Liver (tissue), 9 donors: ENCODE measurements around the gene EMD. TPM values are rescaled to one million over a fixed set of nuclear protein-coding genes. Genes with fewer than 3 reads are reported as not detected.

ENCODE experiments used
- DNase-seq: peaks from one replicate; pipeline ENCODE4 v3.0.0-alpha.2; 2017; ENCODE audit warnings: low spot score
- H3K27ac ChIP-seq, 2 donors: one replicate each; pipeline ENCODE4 v1.7.0; 2013; ENCODE audit warnings: inconsistent platforms in 2 of 2, low read length in 2 of 2, control low read depth in 1 of 2, low read depth in 1 of 2, mild to moderate bottlenecking in 1 of 2
- H3K27me3 ChIP-seq, 4 donors: one replicate each; pipeline versions ENCODE4 v1.6.1 to v1.7.0; 2013; ENCODE audit warnings: low read length in 3 of 4, inconsistent platforms in 1 of 4, mild to moderate bottlenecking in 1 of 4, moderate library complexity in 1 of 4; ENCODE audit not compliant: control insufficient read depth in 4 of 4, insufficient read depth in 4 of 4
- H3K36me3 ChIP-seq, 4 donors: one replicate each; pipeline versions ENCODE4 v1.6.1 to v1.7.0; 2013; ENCODE audit warnings: low read length in 3 of 4, mild to moderate bottlenecking in 3 of 4, low read depth in 1 of 4, moderate library complexity in 1 of 4; ENCODE audit not compliant: control insufficient read depth in 4 of 4, insufficient read depth in 3 of 4
- H3K4me1 ChIP-seq, 4 donors: one replicate each; pipeline versions ENCODE4 v1.6.1 to v1.7.0; 2013; ENCODE audit warnings: low read length in 3 of 4, mild to moderate bottlenecking in 3 of 4, moderate library complexity in 1 of 4; ENCODE audit not compliant: control insufficient read depth in 4 of 4, insufficient read depth in 4 of 4
- H3K4me3 ChIP-seq, 3 donors: one replicate each; pipeline versions ENCODE4 v1.6.1 to v1.7.0; 2013; ENCODE audit warnings: low read length in 3 of 3, control low read depth in 1 of 3, low read depth in 1 of 3, mild to moderate bottlenecking in 1 of 3
- H3K9ac ChIP-seq, 2 donors: one replicate each; pipeline ENCODE4 v1.7.0; 2013; ENCODE audit warnings: low read length in 2 of 2, mild to moderate bottlenecking in 2 of 2, moderate library complexity in 2 of 2, control low read depth in 1 of 2, low read depth in 1 of 2
- H3K9me3 ChIP-seq, 4 donors: one replicate each; pipeline versions ENCODE4 v1.6.1 to v1.7.0; 2013; ENCODE audit warnings: low read length in 3 of 4; ENCODE audit not compliant: control insufficient read depth in 4 of 4
- ATF3 ChIP-seq: IDR thresholded peaks from 2 replicates; pipeline ENCODE4 v1.6.1; 2016; ENCODE audit warnings: antibody characterized with exemption
- EGR1 ChIP-seq, 2 donors: IDR thresholded peaks; 2 replicates each; pipeline ENCODE4 v1.6.1; 2016 to 2018; ENCODE audit warnings: antibody characterized with exemption in 2 of 2, low read depth in 2 of 2
- FOXA1 ChIP-seq: IDR thresholded peaks from 2 replicates; pipeline ENCODE4 v1.6.1; 2016; ENCODE audit warnings: antibody characterized with exemption
- FOXA2 ChIP-seq: IDR thresholded peaks from 2 replicates; pipeline ENCODE4 v1.6.1; 2016; ENCODE audit warnings: antibody characterized with exemption
- GABPA ChIP-seq, 2 donors: IDR thresholded peaks in 1 of 2; conservative IDR thresholded peaks in 1 of 2; 2 replicates each; pipeline ENCODE4 v1.6.1; 2016; ENCODE audit warnings: antibody characterized with exemption in 2 of 2, mild to moderate bottlenecking in 1 of 2, moderate library complexity in 1 of 2
- HNF4A ChIP-seq, 2 donors: conservative IDR thresholded peaks; 2 replicates each; pipeline ENCODE4 v1.6.1; 2016; ENCODE audit warnings: antibody characterized with exemption in 2 of 2, mild to moderate bottlenecking in 2 of 2
- MAX ChIP-seq: IDR thresholded peaks from 2 replicates; pipeline ENCODE4 v1.6.1; 2016; ENCODE audit warnings: antibody characterized with exemption
- RAD21 ChIP-seq, 2 donors: IDR thresholded peaks; 2 replicates each; pipeline ENCODE4 v1.6.1; 2016; ENCODE audit warnings: antibody characterized with exemption in 2 of 2, mild to moderate bottlenecking in 2 of 2
- SP1 ChIP-seq: IDR thresholded peaks from 2 replicates; pipeline ENCODE4 v1.6.1; 2018; ENCODE audit warnings: antibody characterized with exemption, mild to moderate bottlenecking
- TAF1 ChIP-seq: conservative IDR thresholded peaks from 2 replicates; pipeline ENCODE4 v1.6.1; 2016; ENCODE audit warnings: antibody characterized with exemption, mild to moderate bottlenecking
- YY1 ChIP-seq: IDR thresholded peaks from 2 replicates; pipeline ENCODE4 v1.6.1; 2016; ENCODE audit warnings: antibody characterized with exemption, mild to moderate bottlenecking
- WGBS: extraction: QIAGEN DNeasy Blood & Tissue Kit; methylation state at CpG from one replicate; pipeline ENCODE4 v1.1.7; 2013; 5-methylcytosine and 5-hydroxymethylcytosine counted together
- polyA plus RNA-seq, 2 donors: library from polyadenylated mRNA; stranded (reverse) in 1 of 2; unstranded in 1 of 2; fragments of 200-250 nt in 1 of 2; fragments of >200 nt in 1 of 2; fragmentation: Nextera tagmentation in 1 of 2; extraction: Ambion mirVana in 1 of 2; gene quantifications; one replicate each; pipeline versions ENCODE4 v1.2.1 to v1.2.3, GENCODE V29; 2013 to 2015
- total RNA-seq, 2 donors: library from RNA; depleted of rRNA; stranded (reverse); fragments of >200 nt; gene quantifications; one replicate each; pipeline ENCODE4 v1.2.3, GENCODE V29; 2014
- TF ChIP-seq, protein P1 (sequence below): IDR thresholded peaks from 2 replicates; pipeline ENCODE4 v1.6.1; 2016; ENCODE audit warnings: antibody characterized with exemption, mild to moderate bottlenecking
- donor health status: healthy.
- donor health status: healthy.
- donor health status: healthy.
- donor health status: healthy.
- donor health status: healthy.

The EMD gene
- total and polyA plus RNA-seq, 4 donors = 11.6 to 38.0 (median 17.0) TPM

DNA sequence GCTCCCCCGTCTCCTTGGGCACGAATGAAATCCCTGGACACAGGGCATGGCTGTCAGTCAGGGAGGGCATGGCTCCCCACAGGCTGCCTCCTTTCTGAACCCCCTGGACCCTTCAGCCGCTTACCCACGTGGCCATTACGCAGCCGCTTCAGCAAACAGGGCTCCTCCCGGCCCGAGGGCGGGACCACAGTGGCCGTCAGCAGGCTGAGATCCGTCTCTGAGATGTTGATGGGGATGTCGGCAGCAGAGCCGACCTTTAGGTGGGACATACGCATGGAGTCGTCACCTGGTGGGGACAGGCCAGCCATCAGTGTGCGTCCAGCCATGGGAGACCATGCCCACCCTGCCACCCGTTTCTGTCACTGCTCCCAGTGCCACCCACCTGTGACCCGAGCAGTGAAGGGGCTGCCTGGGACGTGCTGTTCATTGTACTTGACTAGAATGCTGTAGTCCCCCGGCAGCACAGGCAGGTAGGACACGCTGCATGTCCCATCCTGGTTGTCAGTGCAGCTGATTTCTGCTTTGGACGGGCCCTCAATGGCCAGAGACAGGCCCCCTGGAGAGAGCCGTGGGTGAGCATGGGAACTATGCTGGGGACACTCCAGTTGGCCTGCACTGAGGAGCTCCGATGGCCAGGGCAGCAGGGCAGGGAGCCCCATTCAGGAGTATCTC is 25.8 kb upstream of the EMD start:
- Histone ChIP-seq H3K27ac (no peak overlapping the region), H3K27me3 (no peaks in the 10 kb centered on the region), H3K9ac (no peak overlapping the region), H3K9me3 (no peaks in the 10 kb centered on the region), H3K4me1 (peaks cover 2 to 26% (median 8%) of the 10 kb centered on the region in 4 donors), H3K36me3 (peaks cover 0 to 6% (median 5%) of the 10 kb centered on the region in 4 donors), H3K4me3 (no peak overlapping the region)
- no peak for TF ChIP-seq MAX
- no peak for TF ChIP-seq FOXA2
- TF ChIP-seq YY1 = no peak
- no peak for TF ChIP-seq TAF1
- no peak for TF ChIP-seq EGR1 (IDR thresholded peaks at IDR 0.05; ENCODE audit: low read depth in 2 of 2)
- no peak for TF ChIP-seq GABPA (IDR thresholded peaks at IDR 0.05 in 1 of 2, conservative IDR thresholded peaks at IDR 0.05 in 1 of 2)
- no peak for TF ChIP-seq SP1
- no peak for TF ChIP-seq ATF3
- no peak for TF ChIP-seq RAD21 (IDR thresholded peaks at IDR 0.05)
- TF ChIP-seq, protein P1, sequence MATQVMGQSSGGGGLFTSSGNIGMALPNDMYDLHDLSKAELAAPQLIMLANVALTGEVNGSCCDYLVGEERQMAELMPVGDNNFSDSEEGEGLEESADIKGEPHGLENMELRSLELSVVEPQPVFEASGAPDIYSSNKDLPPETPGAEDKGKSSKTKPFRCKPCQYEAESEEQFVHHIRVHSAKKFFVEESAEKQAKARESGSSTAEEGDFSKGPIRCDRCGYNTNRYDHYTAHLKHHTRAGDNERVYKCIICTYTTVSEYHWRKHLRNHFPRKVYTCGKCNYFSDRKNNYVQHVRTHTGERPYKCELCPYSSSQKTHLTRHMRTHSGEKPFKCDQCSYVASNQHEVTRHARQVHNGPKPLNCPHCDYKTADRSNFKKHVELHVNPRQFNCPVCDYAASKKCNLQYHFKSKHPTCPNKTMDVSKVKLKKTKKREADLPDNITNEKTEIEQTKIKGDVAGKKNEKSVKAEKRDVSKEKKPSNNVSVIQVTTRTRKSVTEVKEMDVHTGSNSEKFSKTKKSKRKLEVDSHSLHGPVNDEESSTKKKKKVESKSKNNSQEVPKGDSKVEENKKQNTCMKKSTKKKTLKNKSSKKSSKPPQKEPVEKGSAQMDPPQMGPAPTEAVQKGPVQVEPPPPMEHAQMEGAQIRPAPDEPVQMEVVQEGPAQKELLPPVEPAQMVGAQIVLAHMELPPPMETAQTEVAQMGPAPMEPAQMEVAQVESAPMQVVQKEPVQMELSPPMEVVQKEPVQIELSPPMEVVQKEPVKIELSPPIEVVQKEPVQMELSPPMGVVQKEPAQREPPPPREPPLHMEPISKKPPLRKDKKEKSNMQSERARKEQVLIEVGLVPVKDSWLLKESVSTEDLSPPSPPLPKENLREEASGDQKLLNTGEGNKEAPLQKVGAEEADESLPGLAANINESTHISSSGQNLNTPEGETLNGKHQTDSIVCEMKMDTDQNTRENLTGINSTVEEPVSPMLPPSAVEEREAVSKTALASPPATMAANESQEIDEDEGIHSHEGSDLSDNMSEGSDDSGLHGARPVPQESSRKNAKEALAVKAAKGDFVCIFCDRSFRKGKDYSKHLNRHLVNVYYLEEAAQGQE = no peak
- no peak for DNase-seq
- 95% methylated on average over 24 of the region's 24 CpGs for WGBS

DNA sequence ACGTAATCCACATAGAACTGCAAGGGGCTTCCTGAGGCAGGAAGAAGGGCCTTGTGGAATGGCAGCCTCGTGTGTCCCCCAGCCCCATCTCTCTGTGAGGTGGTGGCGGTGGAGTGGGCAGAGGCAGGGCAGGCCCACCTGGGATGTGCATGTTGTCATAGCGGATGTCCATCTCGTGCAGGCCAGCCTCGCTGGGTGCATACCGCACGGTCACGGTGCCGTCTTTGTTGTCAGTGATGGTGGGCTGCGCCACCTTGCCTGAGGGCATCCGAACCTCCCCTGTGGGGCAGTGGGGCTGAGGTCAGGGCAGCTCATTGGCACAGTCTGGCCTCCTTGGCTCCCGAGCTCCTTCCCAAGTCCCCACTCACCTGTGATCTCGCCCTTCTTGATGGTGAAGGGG is 25.1 kb upstream of the EMD start:
- WGBS = 94% methylated on average over 14 of the region's 14 CpGs
- Histone ChIP-seq H3K27ac (no peak overlapping the region), H3K9me3 (no peaks in the 10 kb centered on the region), H3K9ac (no peak overlapping the region), H3K4me1 (peaks cover 5 to 33% (median 9%) of the 10 kb centered on the region in 4 donors), H3K36me3 (peaks cover 0 to 6% (median 5%) of the 10 kb centered on the region in 4 donors), H3K27me3 (no peaks in the 10 kb centered on the region), H3K4me3 (no peak overlapping the region)
- TF ChIP-seq HNF4A (conservative IDR thresholded peaks at IDR 0.05) = no peak
- no peak for DNase-seq

DNA sequence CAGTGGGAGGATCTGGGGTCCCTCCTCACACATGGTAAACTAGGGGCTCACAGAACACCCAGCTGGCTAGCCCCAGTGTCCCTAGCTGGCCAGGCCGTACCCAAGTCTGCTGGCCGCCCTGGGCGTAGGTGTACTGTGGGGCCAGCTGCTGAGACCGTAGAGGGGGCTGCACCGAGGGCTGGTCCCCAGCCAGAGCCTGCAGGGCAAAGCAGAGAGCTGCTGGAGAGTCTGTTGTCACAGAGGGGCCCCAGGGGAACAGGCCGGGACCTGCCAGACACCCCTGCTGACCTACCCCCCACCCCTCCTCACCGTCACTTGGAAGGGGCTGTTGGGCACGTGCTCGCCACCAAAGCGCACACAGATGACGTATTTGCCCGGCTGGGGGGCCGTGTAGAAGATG is 24.6 kb upstream of the EMD start:
- 98% methylated on average over 13 of the region's 13 CpGs for WGBS
- no peak overlapping the region for H3K27ac ChIP-seq
- H3K9ac ChIP-seq = no peak overlapping the region
- H3K9me3 ChIP-seq = no peaks in the 10 kb centered on the region
- H3K27me3 ChIP-seq = no peaks in the 10 kb centered on the region
- peaks cover 0 to 6% (median 5%) of the 10 kb centered on the region in 4 donors for H3K36me3 ChIP-seq
- DNase-seq = no peak
- TF ChIP-seq YY1 (no peak), RAD21 (IDR thresholded peaks at IDR 0.05) (no peak), FOXA1 (no peak), MAX (no peak)
- no peak overlapping the region for H3K4me3 ChIP-seq
- peaks cover 5 to 33% (median 9%) of the 10 kb centered on the region in 4 donors for H3K4me1 ChIP-seq
